Naive B cell (primary cell): ENCODE results near the gene CDK6. TPM values are rescaled to one million over a fixed set of nuclear protein-coding genes. Genes with fewer than 3 reads are reported as not detected.

Experiments used
- ATAC-seq, 2 donors: fragments of 150-1000 bp; cut with Tn5 transposase; 2 replicates each; pipeline ENCODE4 v1.10.0; 2021; ENCODE audit warnings: low read depth in 2 of 2, mild to moderate bottlenecking in 2 of 2, moderate library complexity in 2 of 2
- DNase-seq: peaks from one replicate; pipeline ENCODE4 v3.0.0; 2022
- H3K27ac Mint-ChIP-seq, 6 donors: one replicate each; pipeline ENCODE4 v1.8.0; 2020 to 2022; ENCODE audit warnings: mild to moderate bottlenecking in 6 of 6, mixed read lengths in 6 of 6, moderate library complexity in 5 of 6, inconsistent platforms in 2 of 6
- H3K27me3 Mint-ChIP-seq, 3 donors: one replicate each; pipeline ENCODE4 v1.8.0; 2021 to 2022; ENCODE audit warnings: mixed read lengths in 3 of 3, mild to moderate bottlenecking in 1 of 3
- H3K36me3 Mint-ChIP-seq, 2 donors: one replicate each; pipeline ENCODE4 v1.8.0; 2020 to 2022; ENCODE audit warnings: mixed read lengths in 2 of 2, inconsistent platforms in 1 of 2, mild to moderate bottlenecking in 1 of 2
- H3K4me1 Mint-ChIP-seq, 3 donors: one replicate each; pipeline ENCODE4 v1.8.0; 2020 to 2022; ENCODE audit warnings: mixed read lengths in 3 of 3, inconsistent platforms in 1 of 3, mild to moderate bottlenecking in 1 of 3, moderate library complexity in 1 of 3
- H3K4me3 Mint-ChIP-seq, 8 donors: one replicate each; pipeline ENCODE4 v1.8.0; 2020 to 2022; ENCODE audit warnings: mild to moderate bottlenecking in 8 of 8, mixed read lengths in 8 of 8, moderate library complexity in 8 of 8, inconsistent platforms in 2 of 8
- H3K9me3 Mint-ChIP-seq, 7 donors: one replicate each; pipeline ENCODE4 v1.8.0; 2020 to 2022; ENCODE audit warnings: mixed read lengths in 7 of 7, mild to moderate bottlenecking in 5 of 7, inconsistent platforms in 2 of 7, moderate library complexity in 1 of 7
- polyA plus RNA-seq, 6 donors: library from polyadenylated mRNA; unstranded; fragments of 300-500 nt; fragmentation: Illumina TruSeq; gene quantifications; one replicate each; pipeline ENCODE4 v1.2.3, GENCODE V29; 2021; ENCODE audit warnings: low read depth in 6 of 6

CDK6 gene
- polyA plus RNA-seq, 6 donors from 2014 or later: 3.3 to 15.7 (median 9.6) TPM

GRCh38 chr7:92645114-92646061, 191.0 kb downstream of the CDK6 start:
- DNase-seq (no peak), ATAC-seq (no peak)
- Mint-ChIP-seq H3K4me3 (peak overlapping the region in 2 of 8 donors; percentile 20 to 41), H3K27me3 (no peaks in the 10 kb centered on the region), H3K9me3 (no peaks in the 10 kb centered on the region), H3K27ac (peak overlapping the region in 3 of 6 donors; percentile 33 to 71 (median 36)), H3K36me3 (no peaks in the 10 kb centered on the region), H3K4me1 (peaks cover 25 to 34% (median 31%) of the 10 kb centered on the region in 3 donors)

DNA sequence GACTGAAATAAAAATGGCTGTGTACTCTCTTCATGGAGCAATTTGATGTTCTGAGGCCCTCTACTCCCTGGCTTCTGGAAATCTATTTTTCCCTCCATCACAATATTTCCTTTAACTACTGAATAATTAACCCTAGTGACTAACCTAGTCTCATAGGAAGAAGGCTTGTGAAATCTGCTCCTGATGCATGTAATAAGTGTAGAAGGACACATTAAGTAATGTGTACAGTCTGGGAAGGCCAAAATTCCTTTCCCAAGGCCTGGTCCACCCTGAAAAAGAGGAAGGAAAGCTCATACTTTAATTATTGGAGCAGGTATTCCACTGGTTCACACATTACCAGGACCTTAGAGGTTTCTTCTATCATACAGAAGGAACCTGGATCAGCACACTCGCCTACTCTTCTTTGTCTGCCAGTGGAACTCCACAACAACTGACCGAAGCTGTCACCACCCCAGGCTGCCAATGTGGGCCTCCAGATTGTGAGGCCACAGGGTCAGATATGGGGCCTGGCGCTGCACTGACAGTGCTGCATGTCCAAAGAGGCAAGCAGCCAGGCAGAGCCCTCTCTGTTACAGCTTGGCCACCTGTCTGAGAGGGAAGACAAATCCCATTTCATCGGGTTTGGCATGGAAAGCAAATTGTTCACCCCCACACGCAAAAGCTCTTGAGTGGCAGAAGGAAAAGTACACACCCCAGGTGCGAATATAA, 191.8 kb downstream of the CDK6 start:
- Mint-ChIP-seq H3K36me3 (no peaks in the 10 kb centered on the region), H3K4me3 (no peak overlapping the region), H3K4me1 (peaks cover 31 to 39% (median 36%) of the 10 kb centered on the region in 3 donors), H3K27ac (peak overlapping the region in 2 of 6 donors; percentile 22 to 33), H3K27me3 (no peaks in the 10 kb centered on the region), H3K9me3 (no peaks in the 10 kb centered on the region)
- ATAC-seq (no peak), DNase-seq (no peak)

- Mint-ChIP-seq H3K4me3 (no peak overlapping the region), H3K4me1 (peaks cover 34 to 44% (median 40%) of the 10 kb centered on the region in 3 donors), H3K36me3 (no peaks in the 10 kb centered on the region), H3K27me3 (no peaks in the 10 kb centered on the region), H3K27ac (peak overlapping the region in 1 of 6 donors; percentile 40), H3K9me3 (no peaks in the 10 kb centered on the region)
- ATAC-seq (no peak), DNase-seq (no peak)
Measured at GRCh38 chr7:92643821-92644220, 192.6 kb downstream of the CDK6 start.

GRCh38 chr7:92641921-92642511, 194.4 kb downstream of the CDK6 start:
- ATAC-seq (peak; percentile 63 to 73), DNase-seq (no peak)
- Mint-ChIP-seq H3K4me1 (peaks cover 26 to 40% (median 30%) of the 10 kb centered on the region in 3 donors), H3K4me3 (peak overlapping the region in 1 of 8 donors; percentile 27), H3K9me3 (no peaks in the 10 kb centered on the region), H3K27ac (peak overlapping the region; percentile 1 to 77 (median 48)), H3K27me3 (no peaks in the 10 kb centered on the region), H3K36me3 (no peaks in the 10 kb centered on the region)

DNA sequence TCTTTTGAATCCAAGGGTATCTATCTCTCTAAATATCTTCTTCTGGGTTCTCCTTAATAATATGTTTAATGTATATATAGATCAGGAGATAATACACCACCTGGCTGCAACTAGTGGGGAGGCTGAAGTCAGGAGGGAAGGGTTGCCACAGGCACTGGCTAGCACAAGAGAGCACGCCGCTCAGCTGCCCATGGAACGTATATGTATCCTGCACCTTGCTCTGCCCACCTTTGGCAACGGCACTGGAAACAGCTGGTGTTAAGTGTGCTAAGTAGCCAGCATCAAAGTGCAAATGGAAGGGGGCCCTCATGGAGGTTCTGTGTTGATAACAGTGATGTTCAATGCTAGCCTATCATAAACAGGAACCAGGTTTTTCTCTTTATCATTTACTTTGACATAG, 196.4 kb downstream of the CDK6 start:
- DNase-seq (no peak), ATAC-seq (no peak)
- Mint-ChIP-seq H3K36me3 (no peaks in the 10 kb centered on the region), H3K4me1 (peaks cover 18 to 22% (median 19%) of the 10 kb centered on the region in 3 donors), H3K4me3 (no peak overlapping the region), H3K27me3 (no peaks in the 10 kb centered on the region), H3K27ac (peak overlapping the region in 2 of 6 donors; percentile 26 to 49), H3K9me3 (no peaks in the 10 kb centered on the region)

DNA sequence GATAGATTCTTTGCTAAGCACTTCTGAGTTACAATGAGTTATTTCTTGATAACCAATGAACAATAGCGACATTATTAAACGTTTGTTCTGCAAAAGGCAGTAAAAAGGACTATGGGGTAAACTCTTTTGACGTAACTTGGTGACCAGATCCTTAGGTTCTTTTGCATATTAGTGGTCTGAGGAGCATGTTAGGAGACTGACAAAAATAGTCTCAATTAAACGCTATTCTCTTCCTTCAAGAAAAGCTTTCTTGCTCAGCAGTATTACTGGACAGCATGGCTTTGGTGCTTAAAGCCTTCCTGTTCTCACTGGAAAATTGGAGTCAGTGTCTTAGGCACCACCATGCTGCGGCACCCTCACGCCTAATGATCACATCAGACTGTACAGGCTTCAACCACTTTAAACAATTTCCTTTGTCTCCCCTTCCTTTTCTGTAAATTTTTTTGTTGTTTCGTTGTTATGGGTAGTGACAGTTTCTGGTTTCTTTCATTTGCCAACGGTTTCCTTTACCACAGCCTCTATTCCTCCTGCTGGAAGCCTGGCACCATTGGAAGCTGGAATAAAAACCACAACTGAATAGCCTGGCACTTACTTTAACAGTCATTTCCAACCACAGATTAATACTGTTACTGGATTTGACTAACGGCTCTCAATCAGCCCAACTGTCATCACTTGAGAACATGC, 197.0 kb downstream of the CDK6 start:
- H3K4me1 Mint-ChIP-seq: peaks cover 18 to 29% (median 19%) of the 10 kb centered on the region in 3 donors
- H3K36me3 Mint-ChIP-seq: no peaks in the 10 kb centered on the region
- H3K9me3 Mint-ChIP-seq: no peaks in the 10 kb centered on the region
- no peak for ATAC-seq
- no peak overlapping the region for H3K4me3 Mint-ChIP-seq
- DNase-seq: no peak
- no peaks in the 10 kb centered on the region for H3K27me3 Mint-ChIP-seq
- peak overlapping the region in 4 of 6 donors; percentile 8 to 58 (median 38) for H3K27ac Mint-ChIP-seq

DNA sequence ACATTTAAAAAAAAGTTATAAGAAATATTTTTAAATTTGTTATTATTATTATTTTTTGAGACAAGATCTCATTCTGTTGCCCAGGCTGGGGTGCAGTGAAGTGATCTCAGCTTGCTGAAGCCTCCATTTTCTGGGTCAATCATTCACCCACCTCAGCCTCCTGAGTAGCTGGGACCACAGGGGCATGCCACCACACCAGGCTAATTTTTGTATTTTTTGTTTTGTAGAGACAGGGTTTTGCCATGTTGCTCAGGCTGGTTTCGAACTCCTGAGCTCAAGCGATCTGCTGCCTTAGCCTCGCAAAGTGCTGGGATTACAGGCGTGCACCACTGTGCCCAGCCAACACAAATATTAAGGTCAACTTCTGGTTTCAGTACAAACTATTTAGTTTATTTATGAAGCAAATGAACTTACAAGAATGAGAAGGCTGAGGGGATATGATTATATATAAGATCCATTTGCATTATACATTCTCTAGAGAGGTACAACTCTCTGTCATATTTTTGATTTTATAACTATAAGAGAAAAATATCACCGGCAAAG, 200.3 kb downstream of the CDK6 start:
- H3K4me3 Mint-ChIP-seq: no peak overlapping the region
- no peaks in the 10 kb centered on the region for H3K9me3 Mint-ChIP-seq
- DNase-seq (no peak), ATAC-seq (no peak)
- no peaks in the 10 kb centered on the region for H3K36me3 Mint-ChIP-seq
- H3K27ac Mint-ChIP-seq: peak overlapping the region in 1 of 6 donors; percentile 27
- H3K27me3 Mint-ChIP-seq: no peaks in the 10 kb centered on the region
- peaks cover 12 to 25% (median 14%) of the 10 kb centered on the region in 3 donors for H3K4me1 Mint-ChIP-seq

DNA sequence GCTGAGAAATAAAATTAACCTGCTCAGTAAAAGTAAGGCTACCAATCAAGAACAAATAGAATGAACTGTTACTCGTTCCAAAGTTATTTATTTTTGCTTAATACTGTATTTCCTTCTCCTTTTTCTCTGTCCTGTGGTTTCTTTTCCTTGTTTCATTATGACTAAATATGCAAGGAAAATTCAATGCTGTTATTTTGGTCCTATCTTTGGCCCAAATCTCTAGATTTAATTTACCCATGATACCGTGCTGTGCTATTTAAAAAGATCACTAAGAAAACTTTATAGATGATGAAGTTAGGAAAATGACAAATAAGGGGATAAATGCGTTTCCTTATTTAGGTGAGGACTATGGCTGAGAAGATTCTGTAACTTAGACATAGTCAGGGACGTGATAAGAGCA, 200.8 kb downstream of the CDK6 start:
- no peak for DNase-seq
- no peak for ATAC-seq
- Mint-ChIP-seq H3K36me3 (peaks cover 0 to under 1% of the 10 kb centered on the region in 2 donors), H3K27me3 (no peaks in the 10 kb centered on the region), H3K27ac (peak overlapping the region in 2 of 6 donors; percentile 6 to 39), H3K9me3 (no peaks in the 10 kb centered on the region), H3K4me3 (no peak overlapping the region), H3K4me1 (peaks cover 12 to 25% (median 14%) of the 10 kb centered on the region in 3 donors)

- no peak overlapping the region for H3K4me3 Mint-ChIP-seq
Measured at GRCh38 chr7:92634924-92635519, 201.4 kb downstream of the CDK6 start.

GRCh38 chr7:92634205-92634604, 202.2 kb downstream of the CDK6 start:
- Mint-ChIP-seq H3K27me3 (no peaks in the 10 kb centered on the region), H3K4me1 (peaks cover 3 to 14% (median 8%) of the 10 kb centered on the region in 3 donors), H3K36me3 (peaks cover 5 to 8% of the 10 kb centered on the region in 2 donors), H3K9me3 (peaks cover 0 to 8% (median 2%) of the 10 kb centered on the region in 7 donors), H3K4me3 (no peak overlapping the region), H3K27ac (no peak overlapping the region)
- ATAC-seq (no peak), DNase-seq (no peak)

More at GRCh38 chr7:92634924-92635519, 201.4 kb downstream of the CDK6 start:
- Mint-ChIP-seq H3K27ac (no peak overlapping the region), H3K27me3 (no peaks in the 10 kb centered on the region), H3K9me3 (peaks cover 0 to 4% (median 2%) of the 10 kb centered on the region in 7 donors), H3K36me3 (peaks cover 4 to 6% of the 10 kb centered on the region in 2 donors), H3K4me1 (peaks cover 11 to 22% (median 14%) of the 10 kb centered on the region in 3 donors)
- DNase-seq (no peak), ATAC-seq (no peak)

DNA sequence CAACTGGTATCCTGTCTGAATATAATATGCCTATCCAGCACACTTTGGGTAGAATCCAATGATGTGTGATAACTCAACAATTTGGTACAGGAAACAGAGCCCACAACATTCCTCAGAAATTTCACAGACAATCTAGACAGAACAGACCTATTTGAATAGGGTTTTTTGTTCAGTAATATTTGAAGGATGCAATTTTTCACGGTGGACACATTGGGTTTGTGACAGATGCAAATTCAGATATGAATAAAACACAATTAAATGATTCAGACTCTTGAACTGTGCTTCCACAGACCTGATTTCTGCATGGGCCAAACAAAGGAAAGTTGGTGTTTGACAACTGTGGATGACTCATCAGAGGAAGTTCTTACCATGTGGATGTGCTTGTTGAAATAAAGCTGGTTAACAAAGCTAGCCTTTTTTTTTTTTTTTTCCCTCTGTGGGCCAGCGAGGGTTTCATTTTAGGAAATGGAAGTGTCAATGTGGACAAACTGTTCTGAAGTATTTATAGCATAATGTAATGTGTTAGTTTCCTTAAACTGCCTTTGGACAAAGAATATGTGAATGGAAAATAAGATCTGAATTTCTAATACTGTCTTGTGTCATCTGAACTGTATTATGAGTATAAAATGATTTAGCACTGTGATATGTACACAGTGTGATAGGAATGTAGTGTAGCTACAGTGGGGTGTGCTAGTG, 203.0 kb downstream of the CDK6 start:
- peaks cover 0 to 8% (median 4%) of the 10 kb centered on the region in 7 donors for H3K9me3 Mint-ChIP-seq
- H3K27ac Mint-ChIP-seq: peak overlapping the region in 1 of 6 donors; percentile 72
- no peak overlapping the region for H3K4me3 Mint-ChIP-seq
- H3K4me1 Mint-ChIP-seq: peaks cover 3 to 12% (median 8%) of the 10 kb centered on the region in 3 donors
- ATAC-seq (no peak), DNase-seq (no peak)
- peaks cover 14 to 16% of the 10 kb centered on the region in 2 donors for H3K36me3 Mint-ChIP-seq
- H3K27me3 Mint-ChIP-seq: no peaks in the 10 kb centered on the region

DNA sequence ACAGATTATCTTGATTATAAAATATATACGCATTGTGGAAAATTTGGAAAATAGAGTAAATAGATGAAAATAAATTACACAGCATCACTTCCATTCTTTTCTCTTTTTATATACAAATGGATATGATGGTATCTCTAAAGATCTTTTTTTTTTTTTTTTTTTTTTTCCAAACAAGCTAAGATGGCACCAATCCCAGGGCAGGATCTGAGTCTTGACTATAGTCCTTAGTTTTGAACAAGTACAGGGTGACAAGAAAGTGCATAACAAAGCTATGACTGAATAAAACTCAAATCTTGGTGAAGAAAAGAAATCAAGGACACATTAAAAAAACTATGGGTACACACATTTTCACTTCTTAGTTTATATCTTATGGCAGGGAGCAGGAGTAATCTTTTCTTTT, 203.6 kb downstream of the CDK6 start:
- peaks cover 0 to 8% (median 4%) of the 10 kb centered on the region in 7 donors for H3K9me3 Mint-ChIP-seq
- H3K4me3 Mint-ChIP-seq: no peak overlapping the region
- H3K36me3 Mint-ChIP-seq: peaks cover 19% of the 10 kb centered on the region in 2 donors
- ATAC-seq (no peak), DNase-seq (no peak)
- H3K27ac Mint-ChIP-seq: no peak overlapping the region
- H3K27me3 Mint-ChIP-seq: no peaks in the 10 kb centered on the region
- H3K4me1 Mint-ChIP-seq: peaks cover 3 to 12% (median 8%) of the 10 kb centered on the region in 3 donors
